Epithelial cell of proximal tubule (primary cell): ENCODE results near the gene TNFAIP8L1. TPM values are rescaled to one million over a fixed set of nuclear protein-coding genes. Genes with fewer than 3 reads are reported as not detected.
"Not testable (repeated sequence)": the region's sequence is repeated elsewhere in the genome, so short reads cannot be mapped to it uniquely, and the experiment has no call there.

Experiments used
- DNase-seq: peaks from one replicate; pipeline ENCODE4 v3.0.0-alpha.2; 2011; ENCODE audit warnings: low read depth
- H3K4me3 ChIP-seq: 2 replicates; pipeline ENCODE4 v1.5.1; 2011; ENCODE audit warnings: low read depth, mild to moderate bottlenecking, low read length
- total RNA-seq: library from RNA; depleted of rRNA; stranded (reverse); fragments of >200 nt; gene quantifications from 2 replicates; pipeline ENCODE4 v1.2.3, GENCODE V29; 2015
- TF ChIP-seq, protein P1 (sequence below): conservative IDR thresholded peaks from 2 replicates; pipeline ENCODE4 v1.5.1; 2012; ENCODE audit warnings: low read depth, mild to moderate bottlenecking, low read length

The TNFAIP8L1 gene
- total RNA-seq, 1 donor from 2014 or later: 6.7 TPM

DNA sequence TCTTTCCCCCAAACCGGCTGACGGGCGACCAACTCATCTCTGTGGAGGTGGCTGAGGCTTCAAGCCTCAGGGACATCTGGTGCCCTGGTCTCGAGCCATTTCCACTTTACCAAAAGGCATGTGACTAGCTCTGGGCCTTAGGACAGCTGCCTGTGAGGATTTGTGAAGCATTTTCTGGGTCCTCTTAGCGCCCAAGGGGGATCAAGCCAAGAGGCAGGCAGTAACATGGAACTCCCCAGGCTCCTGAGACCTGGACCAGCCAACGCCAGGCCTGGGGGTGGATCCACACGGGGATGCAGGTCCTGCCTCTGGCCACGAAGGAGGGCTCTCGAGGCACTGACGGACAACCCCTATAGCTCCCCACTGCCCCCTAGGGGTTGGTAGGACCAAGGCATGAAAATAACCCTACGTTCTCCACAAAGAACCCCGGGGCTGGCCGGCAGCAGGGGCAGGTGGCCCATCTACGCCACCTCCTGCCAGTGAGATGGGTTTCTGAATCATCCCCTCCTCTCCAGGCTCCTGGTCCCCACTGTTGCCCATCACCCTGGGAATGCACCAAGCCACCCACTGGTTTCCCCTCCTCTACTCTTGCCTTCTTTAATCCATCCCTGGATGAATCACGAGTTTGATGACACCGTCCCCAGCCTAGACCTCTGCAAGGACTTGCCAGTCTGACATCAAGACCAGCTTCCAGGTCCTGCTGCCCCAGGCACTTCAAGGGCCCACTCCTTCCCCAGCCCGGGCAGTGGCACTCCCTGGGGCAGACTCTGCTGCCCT lies 37.8 kb downstream of the TNFAIP8L1 start:
- H3K4me3 ChIP-seq: no peak overlapping the region
- TF ChIP-seq, protein P1, sequence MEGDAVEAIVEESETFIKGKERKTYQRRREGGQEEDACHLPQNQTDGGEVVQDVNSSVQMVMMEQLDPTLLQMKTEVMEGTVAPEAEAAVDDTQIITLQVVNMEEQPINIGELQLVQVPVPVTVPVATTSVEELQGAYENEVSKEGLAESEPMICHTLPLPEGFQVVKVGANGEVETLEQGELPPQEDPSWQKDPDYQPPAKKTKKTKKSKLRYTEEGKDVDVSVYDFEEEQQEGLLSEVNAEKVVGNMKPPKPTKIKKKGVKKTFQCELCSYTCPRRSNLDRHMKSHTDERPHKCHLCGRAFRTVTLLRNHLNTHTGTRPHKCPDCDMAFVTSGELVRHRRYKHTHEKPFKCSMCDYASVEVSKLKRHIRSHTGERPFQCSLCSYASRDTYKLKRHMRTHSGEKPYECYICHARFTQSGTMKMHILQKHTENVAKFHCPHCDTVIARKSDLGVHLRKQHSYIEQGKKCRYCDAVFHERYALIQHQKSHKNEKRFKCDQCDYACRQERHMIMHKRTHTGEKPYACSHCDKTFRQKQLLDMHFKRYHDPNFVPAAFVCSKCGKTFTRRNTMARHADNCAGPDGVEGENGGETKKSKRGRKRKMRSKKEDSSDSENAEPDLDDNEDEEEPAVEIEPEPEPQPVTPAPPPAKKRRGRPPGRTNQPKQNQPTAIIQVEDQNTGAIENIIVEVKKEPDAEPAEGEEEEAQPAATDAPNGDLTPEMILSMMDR: peak; percentile 64
- no peak for DNase-seq

GRCh38 chr19:4678881-4679790 lies 39.8 kb downstream of the TNFAIP8L1 start:
- H3K4me3 ChIP-seq: no peak overlapping the region
- no peak for DNase-seq
- TF ChIP-seq, protein P1: no peak

DNA sequence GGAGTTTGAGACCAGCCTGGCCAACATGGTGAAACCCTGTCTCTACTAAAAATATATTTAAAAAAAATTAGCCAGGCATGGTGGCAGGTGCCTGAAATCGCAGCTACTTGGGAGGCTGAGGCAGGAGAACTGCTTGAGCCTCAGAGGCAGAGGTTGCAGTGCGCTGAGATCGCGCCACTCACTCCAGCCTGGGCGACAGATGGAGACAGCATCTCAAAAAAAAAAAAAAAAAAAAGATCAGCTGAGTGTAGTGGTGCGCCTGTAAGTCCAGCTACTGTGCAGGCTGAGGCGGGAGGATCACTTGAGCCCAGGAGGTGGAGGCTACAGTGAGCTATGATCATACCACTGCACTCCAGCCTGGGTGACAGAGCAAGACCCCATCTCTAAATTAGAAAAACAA lies 40.7 kb downstream of the TNFAIP8L1 start:
- not testable (repeated sequence) for DNase-seq

GRCh38 chr19:4682417-4683200 lies 43.3 kb downstream of the TNFAIP8L1 start:
- H3K4me3 ChIP-seq: no peak overlapping the region
- DNase-seq: no peak
- TF ChIP-seq, protein P1: no peak

More for the DNA sequence above, 40.7 kb downstream of the TNFAIP8L1 start:
- H3K4me3 ChIP-seq: not testable (repeated sequence)

- TF ChIP-seq, protein P1: no peak
- H3K4me3 ChIP-seq: no peak overlapping the region
- no peak for DNase-seq
Observed at GRCh38 chr19:4684312-4685095, 45.2 kb downstream of the TNFAIP8L1 start.

- DNase-seq: no peak
- H3K4me3 ChIP-seq: no peak overlapping the region
- TF ChIP-seq, protein P1: no peak
Observed at GRCh38 chr19:4686700-4687099, 47.4 kb downstream of the TNFAIP8L1 start.
